HG03378 (cell line): Measurements from ENCODE around the gene RAB10.

ENCODE experiments used
- ATAC-seq: cut with Tn5 transposase; IDR thresholded peaks from one replicate; pipeline ENCODE4 v1.9.1; 2021; ENCODE audit warnings: mild to moderate bottlenecking, moderate library complexity; ENCODE audit not compliant: unreplicated experiment

The RAB10 gene

GRCh38 chr2:26175466-26176278 is 141.8 kb downstream of the RAB10 start:
- ATAC-seq: no peak

GRCh38 chr2:26176279-26176615 is 142.4 kb downstream of the RAB10 start:
- no peak for ATAC-seq

DNA sequence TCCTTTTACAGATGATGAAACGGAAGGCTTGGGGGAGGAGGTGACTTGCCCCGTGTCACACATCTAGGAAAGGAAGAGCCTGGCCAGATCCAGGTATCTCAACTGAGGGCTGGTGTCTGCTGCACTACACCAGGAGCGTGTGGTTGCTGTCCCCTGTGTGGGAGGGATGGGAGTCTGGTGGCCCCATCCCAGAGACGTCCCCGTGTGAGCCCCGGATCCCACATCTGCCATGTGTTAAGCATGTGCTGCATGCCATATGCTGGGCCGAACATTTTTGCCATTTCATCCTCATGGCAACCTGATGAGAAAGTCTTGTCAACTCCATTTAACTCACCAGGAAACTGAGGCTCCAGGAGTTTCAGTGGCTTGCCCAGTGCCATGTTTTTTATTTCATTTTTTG is 143.2 kb downstream of the RAB10 start:
- ATAC-seq: no peak

DNA sequence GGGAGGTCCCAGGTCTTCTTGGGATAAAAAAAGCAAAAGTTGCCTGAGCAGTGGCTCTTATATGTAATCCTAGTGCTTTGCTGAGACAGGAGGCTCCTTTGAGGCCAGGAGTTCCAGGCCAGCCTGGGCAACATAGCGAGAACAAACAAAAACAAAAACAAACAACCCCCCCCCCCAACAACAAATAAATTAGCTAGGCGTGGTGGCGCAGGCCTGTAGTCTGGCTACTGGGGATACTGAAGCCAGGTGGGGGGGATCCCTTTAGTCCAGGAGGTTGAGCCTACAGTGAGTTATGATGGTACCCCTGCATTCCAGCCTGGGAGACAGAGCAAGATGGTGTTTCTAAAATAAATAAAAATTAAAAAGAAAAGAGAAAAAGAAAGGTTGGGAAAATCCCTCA is 144.4 kb downstream of the RAB10 start:
- no peak for ATAC-seq

DNA sequence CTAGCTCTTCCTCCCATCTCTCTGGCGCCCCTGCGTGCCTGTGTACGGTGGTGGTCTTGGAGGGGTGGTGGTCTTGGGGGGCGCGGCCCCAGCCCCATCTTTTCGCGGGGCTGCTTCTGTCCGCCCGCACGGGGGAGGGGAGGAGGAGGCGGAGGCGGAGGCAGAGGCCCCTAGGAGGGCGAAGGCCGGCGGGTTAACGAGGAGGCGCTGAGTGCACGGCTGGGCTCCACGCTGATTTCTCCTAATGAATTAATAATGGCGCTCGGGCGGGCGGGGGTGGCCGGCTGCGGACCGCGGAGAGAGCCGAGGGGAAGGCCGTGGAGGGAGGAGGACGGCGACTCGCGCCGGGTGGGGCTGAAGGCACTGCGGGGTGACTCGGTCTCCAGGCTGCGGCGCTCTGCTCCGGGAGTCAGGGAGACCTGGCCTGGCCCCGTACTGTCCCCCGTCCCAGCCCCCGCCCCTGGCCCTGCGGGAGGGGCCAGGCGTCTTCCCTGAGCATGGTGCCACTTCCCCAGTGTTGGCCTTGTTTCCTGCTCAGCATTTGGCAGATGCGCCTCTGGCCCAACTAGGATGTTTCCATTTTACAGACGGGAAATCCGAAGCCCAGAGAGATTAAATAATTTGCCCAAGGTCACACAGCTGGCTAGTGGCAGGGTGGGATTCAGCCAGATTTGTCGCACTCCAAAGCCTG is 145.0 kb downstream of the RAB10 start:
- ATAC-seq: no peak

DNA sequence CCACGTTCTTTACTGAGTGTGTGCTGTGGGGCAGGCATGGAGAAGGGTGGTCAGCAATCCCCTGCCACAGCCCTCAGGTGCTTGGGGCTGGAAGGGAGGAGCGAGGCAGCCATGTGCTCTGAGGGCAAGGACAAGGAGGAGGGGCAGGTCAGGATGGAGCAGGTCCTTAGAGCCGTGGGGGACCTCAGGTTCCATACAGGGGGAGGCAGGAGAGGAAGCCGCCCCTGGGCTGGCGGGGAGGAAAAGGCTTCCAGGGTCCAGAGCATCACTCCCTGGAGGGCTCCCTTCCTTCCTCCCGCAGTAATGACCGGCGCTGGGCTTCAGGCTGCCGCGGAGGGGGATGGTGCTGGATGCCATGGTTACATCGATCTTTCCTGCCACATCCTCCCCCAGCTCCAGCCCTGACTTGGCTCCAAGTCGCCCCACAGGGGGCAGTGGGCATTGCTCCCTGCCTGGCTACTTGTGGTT is 145.6 kb downstream of the RAB10 start:
- no peak for ATAC-seq

DNA sequence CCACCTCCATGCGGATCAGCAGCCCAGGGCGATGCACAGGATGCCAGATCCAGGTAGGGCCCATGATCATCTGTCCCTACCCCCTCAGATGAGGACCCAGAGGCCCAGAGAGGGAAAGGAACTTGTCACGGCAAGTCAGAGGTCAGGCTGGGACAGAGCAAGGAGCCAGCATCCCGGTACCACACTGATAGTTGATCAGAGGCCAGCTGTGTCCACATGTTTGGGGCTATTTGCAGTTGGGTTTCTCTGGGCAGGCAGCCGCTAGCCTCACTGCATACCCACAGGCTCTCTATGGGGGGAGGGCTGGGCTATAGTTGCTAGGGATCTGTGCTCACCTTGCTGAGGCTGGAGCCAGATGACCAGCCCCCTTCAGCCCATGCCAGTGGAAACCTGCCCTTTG is 148.6 kb downstream of the RAB10 start:
- ATAC-seq: no peak

- no peak for ATAC-seq
Measured at GRCh38 chr2:26182887-26183630, 149.2 kb downstream of the RAB10 start.

- no peak for ATAC-seq
Measured at GRCh38 chr2:26184121-26184520, 150.2 kb downstream of the RAB10 start.

DNA sequence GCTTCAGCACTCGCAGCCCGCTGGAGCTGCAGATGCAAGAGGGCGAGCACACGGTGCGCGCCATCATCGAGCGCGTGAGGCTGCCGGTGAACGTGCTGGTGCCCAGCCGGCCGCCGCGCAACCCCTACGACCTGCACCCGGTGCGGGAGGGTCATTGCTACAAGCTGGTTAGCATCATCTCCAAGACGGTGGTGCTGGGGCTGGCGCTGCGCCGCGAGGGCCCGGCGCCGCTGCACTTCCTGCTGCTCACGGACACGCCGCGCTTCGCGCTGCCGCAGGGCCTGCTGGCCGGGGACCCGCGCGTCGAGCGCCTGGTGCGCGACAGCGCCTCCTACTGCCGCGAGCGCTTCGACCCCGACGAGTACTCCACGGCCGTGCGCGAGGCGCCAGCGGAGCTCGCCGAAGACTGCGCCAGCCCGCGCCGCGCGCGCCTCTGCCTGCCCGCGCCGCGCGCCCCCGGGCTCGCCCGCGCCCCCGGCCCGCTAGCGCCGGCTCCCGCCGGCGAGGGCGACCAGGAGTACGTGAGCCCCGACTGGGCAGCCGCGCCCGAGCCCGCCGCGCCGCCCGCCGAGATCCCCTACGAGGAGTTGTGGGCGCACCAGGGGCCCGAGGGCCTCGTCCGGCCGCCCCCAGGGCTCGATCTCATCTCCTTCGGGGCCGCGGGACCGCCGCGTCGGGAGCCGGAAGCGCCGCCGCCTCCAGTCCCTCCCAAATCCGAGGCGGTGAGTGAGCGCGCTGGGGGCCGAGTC is 150.8 kb downstream of the RAB10 start:
- peak; percentile 46 for ATAC-seq

DNA sequence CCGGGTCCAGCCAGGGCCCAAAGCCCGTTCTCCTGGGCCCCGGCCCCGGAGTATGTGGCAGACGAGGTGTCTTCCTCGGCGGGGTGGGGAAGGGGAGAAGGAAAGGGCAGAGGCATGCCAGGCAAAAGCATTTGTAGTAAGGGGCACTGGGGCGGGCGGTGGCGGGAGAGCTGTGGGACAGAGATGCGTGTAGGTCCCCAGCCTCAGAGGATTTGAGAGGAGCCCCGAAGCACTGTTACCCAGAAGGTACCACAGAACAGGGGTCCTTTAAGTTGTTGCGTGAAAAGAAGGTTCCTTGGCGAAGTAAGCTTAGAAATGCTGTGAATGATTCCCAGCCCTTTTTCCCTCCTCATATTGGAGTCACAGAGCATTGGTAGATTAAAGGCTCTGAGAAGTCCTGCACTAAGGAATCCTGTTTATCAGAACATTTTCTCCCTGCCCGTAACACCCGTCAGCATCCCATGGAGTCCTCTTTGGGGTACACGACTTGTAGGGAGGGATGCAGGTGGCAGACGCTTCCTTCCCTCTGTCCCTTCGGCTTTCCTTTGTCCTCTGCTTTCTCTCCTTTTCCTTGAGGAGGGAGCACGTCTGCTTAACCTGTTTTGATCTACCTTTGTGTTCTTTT is 151.5 kb downstream of the RAB10 start:
- no peak for ATAC-seq

DNA sequence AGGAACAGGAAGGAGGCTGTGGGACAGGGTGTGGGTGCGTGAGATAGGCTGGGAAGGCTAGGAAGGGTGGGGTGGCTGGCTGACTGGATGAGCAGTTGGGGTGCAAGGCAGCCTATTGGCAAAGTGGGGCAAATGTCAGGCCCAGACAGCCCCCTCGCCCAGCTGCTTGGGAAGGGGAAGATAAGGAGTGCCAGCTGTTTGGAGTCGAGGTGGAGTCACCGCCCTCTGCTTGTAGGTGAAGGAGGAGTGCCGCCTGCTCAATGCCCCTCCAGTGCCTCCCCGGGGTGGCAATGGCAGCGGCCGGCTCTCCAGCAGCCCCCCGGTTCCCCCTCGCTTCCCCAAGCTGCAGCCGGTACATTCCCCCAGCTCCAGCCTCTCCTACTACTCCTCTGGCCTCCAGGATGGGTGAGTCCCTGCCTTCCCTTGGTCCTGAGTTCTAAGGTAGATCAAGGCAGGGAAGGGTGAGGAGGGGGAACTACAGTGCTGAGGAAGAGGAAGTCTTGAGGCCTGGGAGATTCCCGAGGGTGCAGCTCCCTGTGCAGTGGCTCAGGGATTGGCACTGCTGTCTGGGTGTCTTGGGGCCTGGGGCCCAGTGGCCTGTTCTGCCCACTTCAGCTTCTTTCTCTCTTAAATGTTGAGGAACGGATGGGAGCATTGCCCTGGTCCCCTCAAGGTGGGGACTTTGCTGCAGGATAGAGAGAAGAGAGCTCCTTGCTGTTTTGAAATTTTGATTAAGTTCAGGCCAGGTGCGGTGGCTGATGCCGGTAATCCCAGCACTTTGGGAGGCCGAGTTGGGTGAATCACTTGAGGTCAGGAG is 152.3 kb downstream of the RAB10 start:
- no peak for ATAC-seq
